ENCODE data around the gene SLC45A1. TPM values are rescaled to one million over a fixed set of nuclear protein-coding genes. Genes with fewer than 3 reads are reported as not detected.
"Not testable (repeated sequence)": the region's sequence is repeated elsewhere in the genome, so short reads cannot be mapped to it uniquely, and the experiment has no call there.

The SLC45A1 gene
- total RNA-seq, 2 experiments from 2014 or later: 0.32 to 0.44 TPM

- H3K9me3 Mint-ChIP-seq: no peaks in the 10 kb centered on the region
- H3K27me3 Mint-ChIP-seq: no peaks in the 10 kb centered on the region
- peak overlapping the region; percentile 16 for H3K27ac Mint-ChIP-seq
- H3K4me1 Mint-ChIP-seq: peaks cover 33% of the 10 kb centered on the region
- peaks cover 19% of the 10 kb centered on the region for H3K36me3 Mint-ChIP-seq (ENCODE audit: low read depth)
- DNase-seq: no peak
- H3K4me3 Mint-ChIP-seq: no peak overlapping the region
- ChIA-PET POLR2A (no interaction called here), CTCF (interaction anchor here (0.6 to 1.0 kb wide), 3 partner anchors 54 to 621 kb away, joined by 3 to 4 read pairs (median 3); partner anchors contain the start of gene SLC45A1)
Observed at GRCh38 chr1:8371372-8371991, 53.6 kb downstream of the SLC45A1 start.

GRCh38 chr1:8373125-8373524 lies 55.2 kb downstream of the SLC45A1 start:
- CTCF ChIA-PET: no interaction called here

GRCh38 chr1:8373581-8374241 lies 55.8 kb downstream of the SLC45A1 start:
- no peak for DNase-seq
- H3K36me3 Mint-ChIP-seq (ENCODE audit: low read depth): peaks cover 24% of the 10 kb centered on the region
- POLR2A ChIA-PET: no interaction called here
- peaks cover 45% of the 10 kb centered on the region for H3K4me1 Mint-ChIP-seq
- CTCF ChIA-PET: interaction anchor here (0.6 kb wide), 1 partner anchor 15 kb away, joined by 3 read pairs; no protein-coding TSS in a partner anchor
- no peaks in the 10 kb centered on the region for H3K9me3 Mint-ChIP-seq
- no peak overlapping the region for H3K4me3 Mint-ChIP-seq
- no peaks in the 10 kb centered on the region for H3K27me3 Mint-ChIP-seq
- no peak overlapping the region for H3K27ac Mint-ChIP-seq

More at GRCh38 chr1:8373125-8373524, 55.2 kb downstream of the SLC45A1 start:
- POLR2A ChIA-PET: no interaction called here
- H3K27ac Mint-ChIP-seq: no peak overlapping the region
- no peaks in the 10 kb centered on the region for H3K9me3 Mint-ChIP-seq
- H3K4me3 Mint-ChIP-seq: no peak overlapping the region
- H3K27me3 Mint-ChIP-seq: no peaks in the 10 kb centered on the region
- H3K4me1 Mint-ChIP-seq: peaks cover 39% of the 10 kb centered on the region
- peaks cover 21% of the 10 kb centered on the region for H3K36me3 Mint-ChIP-seq (ENCODE audit: low read depth)
- DNase-seq: no peak

- Mint-ChIP-seq H3K4me3 (no peak overlapping the region), H3K36me3 (ENCODE audit: low read depth) (peaks cover 26% of the 10 kb centered on the region), H3K9me3 (no peaks in the 10 kb centered on the region), H3K27ac (no peak overlapping the region), H3K4me1 (peaks cover 50% of the 10 kb centered on the region), H3K27me3 (no peaks in the 10 kb centered on the region)
- POLR2A ChIA-PET: no interaction called here
- CTCF ChIA-PET: interaction anchor here (0.6 kb wide), 1 partner anchor 16 kb away, joined by 3 read pairs; no protein-coding TSS in a partner anchor
- no peak for DNase-seq
Observed at GRCh38 chr1:8374356-8374755, 56.4 kb downstream of the SLC45A1 start.

GRCh38 chr1:8374812-8375211 lies 56.9 kb downstream of the SLC45A1 start:
- Mint-ChIP-seq H3K36me3 (ENCODE audit: low read depth) (peaks cover 26% of the 10 kb centered on the region), H3K27ac (peak overlapping the region; percentile 58), H3K27me3 (no peaks in the 10 kb centered on the region), H3K4me3 (no peak overlapping the region), H3K4me1 (peaks cover 50% of the 10 kb centered on the region), H3K9me3 (no peaks in the 10 kb centered on the region)
- no peak for DNase-seq
- ChIA-PET CTCF (no interaction called here), POLR2A (no interaction called here)

- H3K27ac Mint-ChIP-seq: peak overlapping the region; percentile 50
- POLR2A ChIA-PET: no interaction called here
Observed at GRCh38 chr1:8376358-8376840, 58.5 kb downstream of the SLC45A1 start.

GRCh38 chr1:8377271-8377981 lies 59.5 kb downstream of the SLC45A1 start:
- Mint-ChIP-seq H3K27me3 (no peaks in the 10 kb centered on the region), H3K36me3 (ENCODE audit: low read depth) (peaks cover 33% of the 10 kb centered on the region), H3K9me3 (no peaks in the 10 kb centered on the region), H3K4me3 (no peak overlapping the region), H3K4me1 (peaks cover 56% of the 10 kb centered on the region), H3K27ac (no peak overlapping the region)
- POLR2A ChIA-PET: no interaction called here
- CTCF ChIA-PET: interaction anchor here (1.7 kb wide), 1 partner anchor 20 kb away, joined by 3 read pairs; no protein-coding TSS in a partner anchor
- no peak for DNase-seq

More at GRCh38 chr1:8376358-8376840, 58.5 kb downstream of the SLC45A1 start:
- peaks cover 28% of the 10 kb centered on the region for H3K36me3 Mint-ChIP-seq (ENCODE audit: low read depth)
- CTCF ChIA-PET: interaction anchor here (1.7 kb wide), 1 partner anchor 21 kb away, joined by 3 read pairs; no protein-coding TSS in a partner anchor
- H3K9me3 Mint-ChIP-seq: no peaks in the 10 kb centered on the region
- peaks cover 47% of the 10 kb centered on the region for H3K4me1 Mint-ChIP-seq
- no peaks in the 10 kb centered on the region for H3K27me3 Mint-ChIP-seq
- DNase-seq: no peak
- no peak overlapping the region for H3K4me3 Mint-ChIP-seq

GRCh38 chr1:8378178-8378577 lies 60.3 kb downstream of the SLC45A1 start:
- Mint-ChIP-seq H3K36me3 (ENCODE audit: low read depth) (peaks cover 35% of the 10 kb centered on the region), H3K9me3 (no peaks in the 10 kb centered on the region), H3K27me3 (no peaks in the 10 kb centered on the region), H3K27ac (peak overlapping the region; percentile 2), H3K4me1 (peaks cover 63% of the 10 kb centered on the region), H3K4me3 (no peak overlapping the region)
- ChIA-PET POLR2A (no interaction called here), CTCF (no interaction called here)
- DNase-seq: no peak

- no peak for DNase-seq
- H3K9me3 Mint-ChIP-seq: no peaks in the 10 kb centered on the region
- CTCF ChIA-PET: interaction anchor here (0.6 to 1.3 kb wide), 3 partner anchors 82 to 364 kb away, joined by 3 to 5 read pairs (median 5); no protein-coding TSS in a partner anchor
- no peaks in the 10 kb centered on the region for H3K27me3 Mint-ChIP-seq
- no peak overlapping the region for H3K27ac Mint-ChIP-seq
- H3K36me3 Mint-ChIP-seq (ENCODE audit: low read depth): peaks cover 38% of the 10 kb centered on the region
- POLR2A ChIA-PET: no interaction called here
- H3K4me3 Mint-ChIP-seq: no peak overlapping the region
- peaks cover 67% of the 10 kb centered on the region for H3K4me1 Mint-ChIP-seq
Observed at GRCh38 chr1:8378981-8379470, 61.1 kb downstream of the SLC45A1 start.

GRCh38 chr1:8379513-8380186 lies 61.7 kb downstream of the SLC45A1 start:
- POLR2A ChIA-PET: interaction anchor here (0.6 kb wide), 1 partner anchor 9 kb away, joined by 3 read pairs; no protein-coding TSS in a partner anchor

GRCh38 chr1:8380310-8380709 lies 62.4 kb downstream of the SLC45A1 start:
- H3K27me3 Mint-ChIP-seq, DNase-seq, H3K9me3 Mint-ChIP-seq, H3K4me3 Mint-ChIP-seq: not testable (repeated sequence)
- H3K4me1 Mint-ChIP-seq: peaks cover 69% of the 10 kb centered on the region
- peak overlapping the region; percentile 36 for H3K27ac Mint-ChIP-seq
- ChIA-PET POLR2A (interaction anchor here (0.6 kb wide), 1 partner anchor 10 kb away, joined by 3 read pairs; no protein-coding TSS in a partner anchor), CTCF (interaction anchor here (0.6 to 1.3 kb wide), 3 partner anchors 151 to 365 kb away, joined by 3 to 5 read pairs (median 3); no protein-coding TSS in a partner anchor)
- H3K36me3 Mint-ChIP-seq (ENCODE audit: low read depth): peaks cover 43% of the 10 kb centered on the region

More at GRCh38 chr1:8379513-8380186, 61.7 kb downstream of the SLC45A1 start:
- Mint-ChIP-seq H3K4me1 (peaks cover 69% of the 10 kb centered on the region), H3K9me3 (no peaks in the 10 kb centered on the region), H3K36me3 (ENCODE audit: low read depth) (peaks cover 42% of the 10 kb centered on the region), H3K27ac (no peak overlapping the region), H3K27me3 (no peaks in the 10 kb centered on the region), H3K4me3 (no peak overlapping the region)
- no peak for DNase-seq
- CTCF ChIA-PET: interaction anchor here (0.6 to 1.3 kb wide), 3 partner anchors 81 to 365 kb away, joined by 3 to 5 read pairs (median 5); no protein-coding TSS in a partner anchor

- ChIA-PET CTCF (interaction anchor here (0.5 kb wide), 1 partner anchor 226 kb away, joined by 3 read pairs; no protein-coding TSS in a partner anchor), POLR2A (no interaction called here)
- DNase-seq: no peak
- peaks cover 67% of the 10 kb centered on the region for H3K4me1 Mint-ChIP-seq
- no peaks in the 10 kb centered on the region for H3K9me3 Mint-ChIP-seq
- H3K27ac Mint-ChIP-seq: no peak overlapping the region
- H3K27me3 Mint-ChIP-seq: no peaks in the 10 kb centered on the region
- H3K36me3 Mint-ChIP-seq (ENCODE audit: low read depth): peaks cover 44% of the 10 kb centered on the region
- H3K4me3 Mint-ChIP-seq: no peak overlapping the region
Observed at GRCh38 chr1:8381618-8382017, 63.7 kb downstream of the SLC45A1 start.
